ENCODE results near the gene DLD. TPM values are rescaled to one million over a fixed set of nuclear protein-coding genes. Genes with fewer than 3 reads are reported as not detected.

DLD gene
- total and polyA plus RNA-seq, 9 of the 15 experiments (the other 6 are each of a cell fraction or from before 2014, with no cell fraction given): 130 to 639 (median 247) TPM

DNA sequence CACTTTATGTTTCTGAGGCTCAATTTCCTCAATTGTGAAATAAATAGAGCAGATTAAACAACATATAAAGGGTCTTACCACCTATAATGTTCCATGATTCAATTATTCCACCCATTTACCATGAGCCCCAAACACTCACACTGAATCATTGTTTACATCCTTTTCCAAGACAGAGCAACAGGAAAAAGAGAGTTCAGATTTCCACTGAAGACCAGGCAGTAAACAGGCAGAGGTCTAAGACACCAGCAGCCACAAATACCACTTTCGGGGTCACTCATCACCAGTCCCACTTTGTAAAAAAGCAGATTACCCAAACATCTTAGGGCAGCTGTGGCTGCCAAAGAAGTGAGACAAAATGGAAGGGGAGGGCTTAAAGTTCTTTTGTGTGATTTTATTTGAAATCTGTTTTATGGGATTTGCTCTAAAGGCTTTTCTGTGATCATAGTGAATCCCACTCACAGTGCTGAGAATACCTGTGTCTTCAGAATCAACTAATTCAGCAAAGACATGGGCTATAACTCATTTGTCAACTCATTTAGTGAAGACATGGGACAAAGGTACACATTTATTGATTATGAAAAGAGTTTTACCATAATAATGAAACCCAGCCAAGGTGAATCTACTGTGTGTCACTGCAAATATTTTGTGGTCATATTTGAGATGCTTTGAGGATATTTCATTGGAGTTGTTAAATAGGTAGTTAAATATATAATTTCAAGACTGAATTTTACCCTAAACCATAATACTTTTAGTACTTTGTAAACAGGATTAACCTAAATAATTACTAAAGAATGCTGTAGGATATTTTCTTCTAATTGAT lies 24.8 kb upstream of the DLD start:
- H3K9ac ChIP-seq (ENCODE audit: insufficient read depth in 1 of 2, low read depth in 2 of 2, low read length in 2 of 2): no peak overlapping the region
- no TSS peak for BruUV-seq (replicated peaks)
- no peak overlapping the region for H2AFZ ChIP-seq (ENCODE audit: low read depth, low read length)
- no peak overlapping the region for H3K27ac ChIP-seq (ENCODE audit: extremely low read depth, low read depth, low read length)
- CTCF ChIA-PET (ENCODE audit: low intra/inter-chr PET ratio): no interaction called here
- no peak overlapping the region for H3K4me2 ChIP-seq (ENCODE audit: insufficient read depth, low read length)
- no peaks in the 10 kb centered on the region; a peak in 1 of 5 replicates for H3K4me1 ChIP-seq (replicated peaks in 1 of 2; ENCODE audit: control insufficient read depth in 2 of 2, insufficient read depth in 2 of 2, low read length in 2 of 2)
- 0 out of 2 replicates have a peak, but pooled peaks have one; percentile 34 for TF ChIP-seq NR1H2 (CRISPR knock-in tag; IDR thresholded peaks at IDR 0.05)
- no peak for TF ChIP-seq TEAD2 (tag; IDR thresholded peaks at IDR 0.05)
- no peak for ATAC-seq
- H3K4me3 ChIP-seq: no peak overlapping the region
- no peak for DNase-seq (ENCODE audit: extremely low read depth in 1 of 4, low spot score in 3 of 4)
- no peaks in the 10 kb centered on the region for H3K36me3 ChIP-seq (ENCODE audit: control insufficient read depth, insufficient read depth, low read length)
- intact Hi-C loops (cut with micrococcal nuclease) (no loop called here), in situ Hi-C loops (cut with MboI) (no loop called here)
- H3K9me1 ChIP-seq (ENCODE audit: control insufficient read depth, insufficient read depth, low read length): no peaks in the 10 kb centered on the region
- no peaks in the 10 kb centered on the region for H4K20me1 ChIP-seq (replicated peaks; ENCODE audit: control insufficient read depth, insufficient read depth, low read length)
- POLR2A ChIA-PET: interaction anchor here (0.7 kb wide), 1 partner anchor 29 kb away, joined by 3 read pairs; no protein-coding TSS in a partner anchor
- H3K9me3 ChIP-seq (replicated peaks; ENCODE audit: control insufficient read depth, insufficient read depth, low read depth, low read length): no peaks in the 10 kb centered on the region
- 13% methylated on average over 1 of the region's 1 CpG for WGBS (ENCODE audit: insufficient coverage, low coverage, missing lambda C conversion rate)
- no peak for FAIRE-seq
- H3K79me2 ChIP-seq (ENCODE audit: control insufficient read depth, insufficient read depth, low read length): no peaks in the 10 kb centered on the region
- H3K27me3 ChIP-seq (ENCODE audit: control insufficient read depth in 2 of 2, insufficient read depth in 2 of 2, low read length in 2 of 2): no peaks in the 10 kb centered on the region

- Histone ChIP-seq H3K79me2 (ENCODE audit: control insufficient read depth, insufficient read depth, low read length) (no peaks in the 10 kb centered on the region), H3K4me1 (replicated peaks in 1 of 2; ENCODE audit: control insufficient read depth in 2 of 2, insufficient read depth in 2 of 2, low read length in 2 of 2) (no peaks in the 10 kb centered on the region), H4K20me1 (replicated peaks; ENCODE audit: control insufficient read depth, insufficient read depth, low read length) (no peaks in the 10 kb centered on the region), H3K36me3 (ENCODE audit: control insufficient read depth, insufficient read depth, low read length) (no peaks in the 10 kb centered on the region), H3K4me3 (no peak overlapping the region), H3K9me1 (ENCODE audit: control insufficient read depth, insufficient read depth, low read length) (no peaks in the 10 kb centered on the region), H3K27me3 (ENCODE audit: control insufficient read depth in 2 of 2, insufficient read depth in 2 of 2, low read length in 2 of 2) (no peaks in the 10 kb centered on the region), H2AFZ (ENCODE audit: low read depth, low read length) (no peak overlapping the region), H3K9ac (ENCODE audit: insufficient read depth in 1 of 2, low read depth in 2 of 2, low read length in 2 of 2) (no peak overlapping the region), H3K4me2 (ENCODE audit: insufficient read depth, low read length) (no peak overlapping the region), H3K27ac (ENCODE audit: extremely low read depth, low read depth, low read length) (no peak overlapping the region), H3K9me3 (replicated peaks; ENCODE audit: control insufficient read depth, insufficient read depth, low read depth, low read length) (no peaks in the 10 kb centered on the region)
- TF ChIP-seq CTCF (IDR thresholded peaks at IDR 0.05 in 2 of 3, conservative IDR thresholded peaks at IDR 0.05 in 1 of 3; ENCODE audit: insufficient read depth in 2 of 3, low read depth in 1 of 3, low read length in 3 of 3) (peak in 1 of 3 experiments; percentile 13; a peak in 1 of 6 replicates), FOXK2 (conservative IDR thresholded peaks at IDR 0.05 in 1 of 2, IDR thresholded peaks at IDR 0.05 in 1 of 2; ENCODE audit: low read depth in 2 of 2) (peak; percentile 34 to 63; a peak in 3 of 4 replicates), RFX1 (IDR thresholded peaks at IDR 0.05) (peak; percentile 20; the same call in 1 of the 2 replicates)
- TF ChIP-seq, protein P1, sequence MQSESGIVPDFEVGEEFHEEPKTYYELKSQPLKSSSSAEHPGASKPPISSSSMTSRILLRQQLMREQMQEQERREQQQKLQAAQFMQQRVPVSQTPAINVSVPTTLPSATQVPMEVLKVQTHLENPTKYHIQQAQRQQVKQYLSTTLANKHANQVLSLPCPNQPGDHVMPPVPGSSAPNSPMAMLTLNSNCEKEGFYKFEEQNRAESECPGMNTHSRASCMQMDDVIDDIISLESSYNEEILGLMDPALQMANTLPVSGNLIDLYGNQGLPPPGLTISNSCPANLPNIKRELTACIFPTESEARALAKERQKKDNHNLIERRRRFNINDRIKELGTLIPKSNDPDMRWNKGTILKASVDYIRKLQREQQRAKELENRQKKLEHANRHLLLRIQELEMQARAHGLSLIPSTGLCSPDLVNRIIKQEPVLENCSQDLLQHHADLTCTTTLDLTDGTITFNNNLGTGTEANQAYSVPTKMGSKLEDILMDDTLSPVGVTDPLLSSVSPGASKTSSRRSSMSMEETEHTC (IDR thresholded peaks at IDR 0.05): no peak
- ATAC-seq (no peak), DNase-seq (ENCODE audit: extremely low read depth in 1 of 4, low spot score in 3 of 4) (no peak), FAIRE-seq (peak; percentile 37)
- intact Hi-C loops (cut with micrococcal nuclease) (no loop called here), in situ Hi-C loops (cut with MboI) (no loop called here)
- 8% methylated on average over 3 of the region's 3 CpGs for WGBS (ENCODE audit: insufficient coverage, low coverage, missing lambda C conversion rate)
- ChIA-PET CTCF (ENCODE audit: low intra/inter-chr PET ratio) (interaction anchor here (0.6 to 1.0 kb wide), 2 partner anchors 279 to 301 kb away, joined by 3 read pairs; no protein-coding TSS in a partner anchor), POLR2A (interaction anchor here (1.4 to 1.8 kb wide), 2 partner anchors 11 kb away, joined by 5 to 6 read pairs; no protein-coding TSS in a partner anchor)
- no TSS peak for BruUV-seq (replicated peaks)
These were observed 23.0 kb upstream of the DLD start for GRCh38 chr7:107867858-107868466.
